ENCODE measurements around the gene ESPL1.

The ESPL1 gene

DNA sequence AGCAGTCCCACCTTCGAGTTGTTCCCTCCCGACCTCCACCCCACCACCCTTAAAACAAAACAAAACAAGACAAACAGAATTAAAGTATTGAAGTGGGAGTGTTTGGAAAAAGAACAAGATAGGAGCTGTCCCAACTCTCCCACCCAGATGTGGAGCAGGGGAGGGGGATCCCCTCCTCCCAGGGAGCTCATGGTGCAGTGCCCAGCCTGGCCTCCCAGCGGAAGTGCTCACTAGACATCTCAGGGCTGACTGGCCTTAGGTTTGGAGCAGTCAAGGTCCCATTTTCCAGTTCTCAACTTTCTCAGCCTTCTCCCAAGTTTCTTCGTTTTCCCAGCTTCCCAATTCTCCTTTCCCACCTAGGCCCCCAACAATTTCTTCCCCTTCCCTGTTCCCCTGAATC is 65.2 kb downstream of the ESPL1 start:
- no peaks in the 10 kb centered on the region for H3K9me3 ChIP-seq (ENCODE audit: control insufficient read depth in 5 of 5, low read length in 5 of 5)
- no peak overlapping the region for H3K9ac ChIP-seq (ENCODE audit: low read length in 5 of 5)
- peaks cover 0 to 4% (median 0%) of the 10 kb centered on the region in 5 donors for H3K4me1 ChIP-seq (ENCODE audit: control insufficient read depth in 5 of 5, insufficient read depth in 5 of 5, low read length in 5 of 5)
- peaks cover 5 to 67% (median 42%) of the 10 kb centered on the region in 5 donors for H3K27me3 ChIP-seq (ENCODE audit: control insufficient read depth in 5 of 5, insufficient read depth in 4 of 5, low read length in 5 of 5)
- no peak overlapping the region for H3K27ac ChIP-seq (ENCODE audit: low read depth, low read length)
- no peak overlapping the region for H3K4me3 ChIP-seq (ENCODE audit: low read depth in 1 of 5, low read length in 5 of 5)
- no peaks in the 10 kb centered on the region for H3K36me3 ChIP-seq (ENCODE audit: control insufficient read depth in 5 of 5, insufficient read depth in 5 of 5, low read length in 5 of 5)

DNA sequence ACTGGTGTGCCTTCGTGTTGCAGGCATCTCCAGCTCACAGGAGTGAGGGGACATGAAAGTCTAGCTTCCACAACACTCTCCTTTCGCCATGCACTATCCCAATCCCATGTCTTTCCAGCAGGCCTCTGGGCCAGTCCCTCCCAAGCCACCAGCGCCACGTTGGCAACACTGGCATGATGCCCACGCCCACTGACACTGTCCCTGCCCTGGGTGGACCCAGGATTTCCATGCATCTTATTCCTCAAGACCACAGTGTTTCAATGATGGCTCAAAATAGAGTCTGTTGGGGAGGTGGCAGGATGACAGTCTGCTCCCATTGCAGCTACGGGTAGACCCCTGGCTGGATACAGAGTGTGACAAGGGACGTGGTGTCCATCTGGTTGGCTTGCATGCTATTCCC is 65.7 kb downstream of the ESPL1 start:
- Histone ChIP-seq H3K27ac (ENCODE audit: low read depth, low read length) (no peak overlapping the region), H3K36me3 (ENCODE audit: control insufficient read depth in 5 of 5, insufficient read depth in 5 of 5, low read length in 5 of 5) (no peaks in the 10 kb centered on the region), H3K9ac (ENCODE audit: low read length in 5 of 5) (no peak overlapping the region), H3K4me1 (ENCODE audit: control insufficient read depth in 5 of 5, insufficient read depth in 5 of 5, low read length in 5 of 5) (peaks cover 0 to 4% (median 0%) of the 10 kb centered on the region in 5 donors), H3K9me3 (ENCODE audit: control insufficient read depth in 5 of 5, low read length in 5 of 5) (no peaks in the 10 kb centered on the region), H3K4me3 (ENCODE audit: low read depth in 1 of 5, low read length in 5 of 5) (no peak overlapping the region), H3K27me3 (ENCODE audit: control insufficient read depth in 5 of 5, insufficient read depth in 4 of 5, low read length in 5 of 5) (peaks cover 5 to 68% (median 43%) of the 10 kb centered on the region in 5 donors)

DNA sequence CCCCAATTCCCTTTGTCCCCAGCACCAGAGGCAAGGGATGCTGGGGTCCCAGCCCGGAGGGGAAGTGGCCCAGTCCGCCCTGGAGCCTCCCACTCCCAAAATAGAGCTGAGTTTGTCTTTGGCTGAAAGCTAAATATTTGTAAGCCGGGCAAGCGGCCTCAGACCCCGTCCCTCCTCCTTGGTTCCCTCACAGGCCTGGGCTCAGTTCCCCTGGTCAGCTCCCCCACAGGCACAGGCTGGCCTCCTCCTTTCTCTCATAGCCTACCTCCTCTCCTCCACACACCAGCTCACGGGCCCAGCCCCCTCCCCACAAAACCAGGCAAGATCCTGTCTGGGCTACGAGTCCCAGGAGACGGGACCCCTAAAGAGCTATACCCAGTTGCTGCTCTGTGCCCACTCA is 66.7 kb downstream of the ESPL1 start:
- Histone ChIP-seq H3K9ac (ENCODE audit: low read length in 5 of 5) (no peak overlapping the region), H3K4me1 (ENCODE audit: control insufficient read depth in 5 of 5, insufficient read depth in 5 of 5, low read length in 5 of 5) (peaks cover 0 to 4% (median 0%) of the 10 kb centered on the region in 5 donors), H3K27me3 (ENCODE audit: control insufficient read depth in 5 of 5, insufficient read depth in 4 of 5, low read length in 5 of 5) (peaks cover 5 to 64% (median 43%) of the 10 kb centered on the region in 5 donors), H3K36me3 (ENCODE audit: control insufficient read depth in 5 of 5, insufficient read depth in 5 of 5, low read length in 5 of 5) (no peaks in the 10 kb centered on the region), H3K4me3 (ENCODE audit: low read depth in 1 of 5, low read length in 5 of 5) (no peak overlapping the region), H3K27ac (ENCODE audit: low read depth, low read length) (no peak overlapping the region), H3K9me3 (ENCODE audit: control insufficient read depth in 5 of 5, low read length in 5 of 5) (no peaks in the 10 kb centered on the region)

DNA sequence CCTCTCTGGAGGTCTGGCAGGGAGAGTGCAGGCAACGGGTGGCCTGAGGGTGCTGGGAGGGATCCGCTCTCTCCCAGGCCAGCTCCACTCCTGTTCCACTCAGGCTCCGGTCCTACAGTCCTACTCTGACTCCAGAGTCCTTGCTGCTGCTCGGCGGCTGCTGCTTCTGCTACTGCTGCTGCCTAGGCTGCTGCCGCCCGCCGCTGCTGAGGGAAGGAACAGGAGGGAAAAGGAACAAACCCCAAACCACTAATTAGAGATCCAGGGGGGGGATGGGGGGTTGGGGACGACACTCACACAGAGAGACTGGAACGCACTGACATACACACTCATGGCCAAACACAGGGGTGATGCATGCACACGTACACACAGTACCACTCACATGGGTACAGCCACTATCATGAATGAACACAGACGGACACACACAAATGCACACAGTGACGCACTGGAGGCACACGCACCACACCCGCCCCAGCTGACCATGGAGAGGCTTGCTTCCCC is 68.1 kb downstream of the ESPL1 start, which contains the start of gene SP7:
Gene SP7, minus strand, starts transcription at position 174 of the 501 bp plus-strand sequence. CDS start 708 bp downstream, outside the sequence.
- no peaks in the 10 kb centered on the region for H3K9me3 ChIP-seq (ENCODE audit: control insufficient read depth in 5 of 5, low read length in 5 of 5)
- no peak within 1 kb of the TSS for H3K9ac ChIP-seq (ENCODE audit: low read length in 5 of 5)
- H3K27ac ChIP-seq (ENCODE audit: low read depth, low read length) = no peak within 1 kb of the TSS
- no peaks in the 10 kb centered on the region for H3K36me3 ChIP-seq (ENCODE audit: control insufficient read depth in 5 of 5, insufficient read depth in 5 of 5, low read length in 5 of 5)
- no peak within 1 kb of the TSS for H3K4me3 ChIP-seq (ENCODE audit: low read depth in 1 of 5, low read length in 5 of 5)
- H3K4me1 ChIP-seq (ENCODE audit: control insufficient read depth in 5 of 5, insufficient read depth in 5 of 5, low read length in 5 of 5) = peaks cover 0 to 4% (median 0%) of the 10 kb centered on the region in 5 donors
- peaks cover 5 to 61% (median 43%) of the 10 kb centered on the region in 5 donors for H3K27me3 ChIP-seq (ENCODE audit: control insufficient read depth in 5 of 5, insufficient read depth in 4 of 5, low read length in 5 of 5)

DNA sequence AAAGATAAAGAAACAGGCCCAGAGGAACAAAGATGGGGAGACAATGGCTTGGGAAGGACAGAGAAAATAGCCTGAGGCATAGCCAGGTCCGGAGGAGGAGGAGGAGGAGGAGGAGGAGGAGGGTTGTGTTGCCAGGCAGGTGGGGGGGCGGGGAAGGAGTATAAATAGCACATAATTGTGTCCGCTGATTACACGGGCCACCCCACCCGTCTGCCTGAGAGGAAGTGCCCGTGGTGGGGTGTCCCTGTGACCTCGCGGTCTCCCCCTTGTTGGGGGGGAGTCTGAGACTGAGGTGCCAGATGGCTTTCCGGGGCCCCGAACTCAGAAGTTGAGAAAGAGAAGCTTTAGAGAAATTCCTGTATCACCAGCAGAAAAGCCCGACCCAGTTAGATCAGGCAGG is 69.9 kb downstream of the ESPL1 start:
- Histone ChIP-seq H3K9ac (ENCODE audit: low read length in 5 of 5) (no peak overlapping the region), H3K27ac (ENCODE audit: low read depth, low read length) (no peak overlapping the region), H3K4me3 (ENCODE audit: low read depth in 1 of 5, low read length in 5 of 5) (no peak overlapping the region), H3K36me3 (ENCODE audit: control insufficient read depth in 5 of 5, insufficient read depth in 5 of 5, low read length in 5 of 5) (no peaks in the 10 kb centered on the region), H3K4me1 (ENCODE audit: control insufficient read depth in 5 of 5, insufficient read depth in 5 of 5, low read length in 5 of 5) (peaks cover 0 to 4% (median 0%) of the 10 kb centered on the region in 5 donors), H3K27me3 (ENCODE audit: control insufficient read depth in 5 of 5, insufficient read depth in 4 of 5, low read length in 5 of 5) (peaks cover 5 to 54% (median 41%) of the 10 kb centered on the region in 5 donors), H3K9me3 (ENCODE audit: control insufficient read depth in 5 of 5, low read length in 5 of 5) (no peaks in the 10 kb centered on the region)

DNA sequence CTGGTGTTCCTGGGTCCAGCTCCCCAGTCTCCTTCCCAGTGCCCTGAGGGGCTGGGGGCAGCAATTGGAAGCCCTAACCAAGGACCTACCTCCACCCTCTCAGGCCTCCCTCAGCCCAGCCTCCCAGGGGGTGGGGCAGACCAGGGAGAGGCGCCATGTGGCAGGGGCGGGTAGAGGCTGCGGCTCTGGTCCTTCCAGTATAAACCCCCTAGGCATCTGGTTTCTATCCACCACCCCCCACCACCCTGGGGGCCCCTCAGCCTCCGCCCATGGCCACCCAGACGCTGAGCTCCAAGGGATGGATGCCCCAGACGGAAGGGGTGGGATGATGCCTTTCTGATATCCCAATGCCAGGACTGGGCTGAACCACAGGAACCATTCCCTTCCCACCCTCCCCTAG is 70.8 kb downstream of the ESPL1 start:
- Histone ChIP-seq H3K36me3 (ENCODE audit: control insufficient read depth in 5 of 5, insufficient read depth in 5 of 5, low read length in 5 of 5) (no peaks in the 10 kb centered on the region), H3K27ac (ENCODE audit: low read depth, low read length) (no peak overlapping the region), H3K4me3 (ENCODE audit: low read depth in 1 of 5, low read length in 5 of 5) (no peak overlapping the region), H3K4me1 (ENCODE audit: control insufficient read depth in 5 of 5, insufficient read depth in 5 of 5, low read length in 5 of 5) (peaks cover 0 to 4% (median 0%) of the 10 kb centered on the region in 5 donors), H3K9me3 (ENCODE audit: control insufficient read depth in 5 of 5, low read length in 5 of 5) (no peaks in the 10 kb centered on the region), H3K27me3 (ENCODE audit: control insufficient read depth in 5 of 5, insufficient read depth in 4 of 5, low read length in 5 of 5) (peaks cover 5 to 47% (median 34%) of the 10 kb centered on the region in 5 donors), H3K9ac (ENCODE audit: low read length in 5 of 5) (no peak overlapping the region)

DNA sequence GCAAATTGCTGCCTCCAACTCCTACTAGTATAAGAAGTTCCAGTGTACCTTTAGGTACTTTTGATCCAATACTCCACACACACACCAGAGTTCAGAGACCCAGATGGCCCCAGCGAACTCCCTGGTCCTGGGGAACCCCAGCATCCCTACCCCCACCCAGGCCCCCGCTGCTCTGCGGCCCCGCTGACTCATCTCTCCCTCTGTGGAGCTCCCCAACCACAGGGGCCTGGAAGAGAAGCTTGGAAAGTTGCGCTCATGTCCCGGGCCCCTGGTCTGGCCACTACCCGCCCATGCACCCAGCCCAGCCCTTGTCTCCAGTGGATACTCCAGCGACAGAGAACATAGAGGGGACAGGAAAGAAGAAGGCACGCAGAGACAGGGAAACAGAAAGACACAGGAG is 72.3 kb downstream of the ESPL1 start:
- Histone ChIP-seq H3K9ac (ENCODE audit: low read length in 5 of 5) (no peak overlapping the region), H3K9me3 (ENCODE audit: control insufficient read depth in 5 of 5, low read length in 5 of 5) (no peaks in the 10 kb centered on the region), H3K27ac (ENCODE audit: low read depth, low read length) (no peak overlapping the region), H3K27me3 (ENCODE audit: control insufficient read depth in 5 of 5, insufficient read depth in 4 of 5, low read length in 5 of 5) (peaks cover 5 to 35% (median 30%) of the 10 kb centered on the region in 5 donors), H3K36me3 (ENCODE audit: control insufficient read depth in 5 of 5, insufficient read depth in 5 of 5, low read length in 5 of 5) (no peaks in the 10 kb centered on the region), H3K4me3 (ENCODE audit: low read depth in 1 of 5, low read length in 5 of 5) (no peak overlapping the region), H3K4me1 (ENCODE audit: control insufficient read depth in 5 of 5, insufficient read depth in 5 of 5, low read length in 5 of 5) (peaks cover 0 to 17% (median 11%) of the 10 kb centered on the region in 5 donors)

Measured in subcutaneous abdominal adipose tissue (tissue), 5 donors.